ENCODE data around the gene CPM.
"Not testable (repeated sequence)": the region's sequence is repeated elsewhere in the genome, so short reads cannot be mapped to it uniquely, and the experiment has no call there.

The CPM gene

DNA sequence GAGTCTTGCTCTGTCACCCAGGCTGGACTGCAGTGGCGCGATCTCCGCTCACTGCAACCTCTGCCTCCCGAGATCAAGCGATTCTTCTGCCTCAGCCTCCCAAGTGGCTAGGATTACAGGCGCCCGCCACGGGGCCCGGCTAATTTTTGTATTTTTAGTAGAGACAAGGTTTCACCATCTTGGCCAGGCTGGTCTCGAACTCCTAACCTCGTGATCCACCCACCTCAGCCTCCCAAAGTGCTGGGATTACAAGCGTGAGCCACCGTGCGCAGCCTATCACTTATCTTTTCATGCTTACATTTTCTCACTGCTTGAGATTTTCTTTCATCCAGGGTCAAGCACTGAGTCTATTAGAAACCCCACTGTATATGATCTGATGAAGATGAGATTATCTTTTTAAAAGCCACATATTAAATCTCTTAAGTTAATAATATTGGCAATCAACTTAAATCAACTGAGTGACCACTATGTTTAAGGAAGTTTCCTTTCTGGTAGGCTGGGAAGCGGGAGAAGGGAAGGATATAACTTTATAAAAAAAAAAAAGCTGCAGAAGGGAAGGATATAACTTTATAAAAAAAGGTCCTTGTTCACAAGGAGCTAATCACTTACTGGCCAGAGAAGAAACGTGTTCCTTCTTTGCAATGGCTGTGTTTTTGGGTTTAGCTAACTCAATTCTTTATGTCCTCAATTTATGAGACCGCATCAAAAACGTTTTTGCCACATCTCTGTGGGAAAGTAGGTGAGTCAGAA lies 126.3 kb downstream of the CPM start:
- DNase-seq (ENCODE audit: low spot score): no peak

DNA sequence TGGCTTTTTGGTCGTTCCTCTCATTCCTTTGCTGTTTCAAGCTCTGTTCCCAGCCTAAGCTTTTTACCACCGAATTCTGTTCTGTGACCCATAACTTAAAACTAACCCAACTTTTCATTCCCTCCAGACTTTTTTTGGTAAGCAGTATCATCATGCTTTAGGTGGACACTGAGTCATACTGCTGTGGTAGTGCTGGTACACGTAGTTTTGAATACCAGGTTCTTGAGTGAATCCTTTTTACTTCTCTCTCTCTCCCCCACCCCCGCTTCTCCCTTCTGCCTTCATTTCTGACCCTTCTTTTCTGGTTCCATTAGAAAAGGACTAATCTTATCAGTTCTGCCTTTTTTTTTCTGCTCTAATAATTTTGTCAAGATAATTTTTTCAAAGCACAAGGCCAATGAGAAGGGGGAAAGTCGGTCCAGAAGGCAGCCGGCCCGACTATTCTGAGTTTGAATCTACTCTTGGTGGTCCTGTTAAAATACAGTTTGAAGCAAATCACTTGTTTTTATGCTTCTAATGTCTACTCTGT lies 127.3 kb downstream of the CPM start:
- no peak for DNase-seq (ENCODE audit: low spot score)

DNA sequence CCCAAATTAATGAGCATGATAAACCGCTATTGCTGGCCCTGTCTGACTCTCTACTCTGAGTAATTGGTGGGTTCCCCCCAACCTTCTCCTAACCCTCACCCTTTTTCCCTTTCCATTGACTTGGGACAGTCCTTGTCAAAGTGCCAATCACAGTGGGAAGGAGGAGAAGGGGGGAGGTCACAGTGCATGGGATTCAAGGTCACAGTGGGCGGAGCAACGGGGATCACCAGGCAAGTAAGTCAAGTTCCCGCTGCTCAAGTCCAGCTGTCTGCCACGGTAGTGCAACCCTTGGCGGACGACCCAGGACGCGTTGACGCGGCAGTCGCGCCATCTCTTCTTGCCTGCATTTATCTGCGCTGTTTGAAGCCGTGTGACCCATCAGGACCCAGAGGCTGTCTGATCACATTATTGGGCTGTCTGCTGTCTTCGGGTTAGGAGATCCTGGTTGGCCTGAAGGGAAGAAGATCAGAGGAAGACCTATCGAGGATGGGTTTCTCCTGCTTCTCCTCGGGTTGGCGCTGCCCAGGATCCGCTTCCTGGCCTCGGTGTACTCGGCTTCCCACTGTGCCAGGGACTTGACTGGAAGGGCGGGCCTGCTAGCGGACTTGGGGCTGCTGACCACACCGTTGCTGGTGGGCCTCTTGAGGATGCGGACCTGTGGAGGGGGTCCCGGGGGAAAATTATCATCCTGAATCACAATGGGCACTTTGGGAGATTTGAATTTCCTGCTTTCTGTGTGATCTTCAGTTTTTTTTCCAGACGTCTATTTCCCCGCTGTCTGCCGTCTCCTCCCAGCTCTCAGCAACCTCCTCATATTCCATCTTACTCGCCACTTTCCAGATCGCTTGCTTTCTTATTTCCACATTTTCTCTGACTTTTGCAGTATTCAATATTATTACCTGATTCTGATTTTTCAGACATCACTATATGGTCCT lies 128.0 kb downstream of the CPM start:
- no peak for DNase-seq (ENCODE audit: low spot score)

DNA sequence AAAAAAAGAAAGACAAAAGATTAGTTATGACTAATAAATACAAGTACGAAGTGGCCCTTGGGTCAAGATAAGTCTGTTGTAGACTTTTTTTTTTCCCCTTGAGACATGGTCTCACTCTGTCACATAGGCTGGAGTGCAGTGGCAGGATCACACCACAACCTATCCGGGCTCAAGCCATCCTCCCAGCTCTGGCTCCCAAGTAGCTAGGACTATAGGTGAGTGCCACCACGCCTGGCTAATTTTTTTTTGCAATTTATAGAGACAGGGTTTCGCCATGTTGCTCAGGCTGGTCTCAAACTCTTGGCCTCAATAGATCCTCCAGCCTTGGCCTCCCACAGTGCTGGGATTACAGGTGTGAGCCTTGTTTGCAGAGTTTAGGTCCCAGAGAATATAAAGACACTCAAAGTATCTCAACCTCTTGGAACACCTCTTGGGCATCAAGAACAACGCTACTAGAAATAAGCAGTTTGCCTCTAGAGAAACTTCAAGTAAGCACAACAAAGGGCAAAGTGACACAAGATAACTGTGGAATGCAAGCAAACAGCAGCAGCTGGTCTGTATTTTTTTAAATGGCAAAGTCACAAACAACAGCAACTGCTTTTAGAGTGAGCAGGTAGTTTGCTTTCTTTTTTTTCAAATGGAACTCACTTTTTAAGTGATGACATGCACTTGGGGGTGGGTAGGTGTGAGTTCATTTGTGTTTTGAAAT lies 128.9 kb downstream of the CPM start:
- DNase-seq (ENCODE audit: low spot score): no peak

DNA sequence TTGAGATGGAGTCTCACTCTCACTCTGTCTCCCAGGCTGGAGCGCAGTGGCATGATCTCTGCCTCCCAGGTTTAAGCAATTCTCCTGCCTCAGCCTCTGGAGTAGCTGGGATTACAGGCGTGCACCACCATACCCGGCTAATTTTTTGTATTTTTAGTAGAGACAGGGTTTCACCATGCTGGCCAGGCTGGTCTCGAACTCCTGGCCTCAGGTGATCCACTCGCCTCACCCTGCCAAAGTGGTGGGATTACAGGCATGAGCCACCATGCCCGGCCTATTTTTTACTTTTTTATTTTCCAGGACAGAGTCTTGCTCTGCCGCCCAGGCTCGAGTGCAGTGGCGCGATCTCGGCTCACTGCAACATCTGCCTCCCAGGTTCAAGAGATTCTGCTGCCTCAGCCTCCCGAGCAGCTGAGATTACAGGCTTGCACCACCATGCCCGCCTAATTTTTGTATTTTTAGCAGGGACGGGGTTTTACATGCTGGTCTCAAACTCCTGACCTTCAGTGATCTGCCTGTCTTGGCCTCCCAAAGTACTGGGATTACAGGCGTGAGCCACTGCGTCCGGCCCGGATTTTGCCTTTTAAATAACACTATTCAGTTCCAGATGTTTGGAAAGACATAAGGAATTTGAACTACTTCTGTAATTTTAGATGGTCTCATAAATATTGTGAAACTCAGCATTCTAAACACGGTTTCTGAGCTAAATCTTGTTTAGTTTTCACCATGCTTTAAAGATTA lies 129.9 kb downstream of the CPM start:
- not testable (repeated sequence) for DNase-seq (ENCODE audit: low spot score)

DNA sequence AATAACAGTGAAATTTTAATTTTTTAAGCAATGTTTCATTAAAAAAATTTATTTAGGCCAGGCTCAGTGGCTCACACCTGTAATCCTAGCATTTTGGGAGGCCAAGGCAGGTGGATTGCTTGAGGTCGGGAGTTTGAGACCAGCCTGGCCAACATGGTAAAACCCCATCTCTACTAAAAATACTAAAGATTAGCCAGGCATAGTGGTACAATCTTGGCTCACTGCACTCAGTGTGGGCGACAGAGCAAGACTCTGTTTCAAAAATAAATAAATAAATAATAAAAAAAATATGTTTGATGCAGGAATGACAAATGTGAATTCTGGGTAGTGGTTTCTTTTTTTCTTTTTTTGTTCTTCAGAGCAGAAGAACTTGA lies 130.6 kb downstream of the CPM start:
- not testable (repeated sequence) for DNase-seq (ENCODE audit: low spot score)

Data from pons (tissue), 1 donor.